HEK293 (cell line): ENCODE results near the gene VTA1.

Source experiments
- PRDM2 ChIP-seq: fragments of 450-650 bp; formaldehyde crosslinking; IDR thresholded peaks from 2 replicates; pipeline ENCODE4 v1.5.1; 2016; ENCODE audit warnings: missing biosample characterization, missing genetic modification characterization, borderline replicate concordance
- SP3 ChIP-seq: fragments of 450-650 bp; formaldehyde crosslinking; IDR thresholded peaks from 2 replicates; pipeline ENCODE4 v1.5.1; 2016; ENCODE audit warnings: missing biosample characterization, missing genetic modification characterization
- WT1 ChIP-seq: fragments of 450-650 bp; formaldehyde crosslinking; IDR thresholded peaks from 2 replicates; pipeline ENCODE4 v1.5.1; 2016; ENCODE audit warnings: missing biosample characterization, missing genetic modification characterization
- ZBTB1 ChIP-seq: fragments of 450-650 bp; formaldehyde crosslinking; IDR thresholded peaks from 2 replicates; pipeline ENCODE4 v1.5.1; 2016; ENCODE audit warnings: missing biosample characterization, missing genetic modification characterization
- ZNF112 ChIP-seq: fragments of 450-650 bp; formaldehyde crosslinking; IDR thresholded peaks from 2 replicates; pipeline ENCODE4 v1.5.0; 2017; ENCODE audit warnings: missing biosample characterization, missing genetic modification characterization
- ZNF114 ChIP-seq: fragments of 450-650 bp; formaldehyde crosslinking; IDR thresholded peaks from 2 replicates; pipeline ENCODE4 v1.5.0; 2017; ENCODE audit warnings: missing biosample characterization, missing genetic modification characterization
- ZNF157 ChIP-seq: fragments of 450-650 bp; formaldehyde crosslinking; IDR thresholded peaks from 2 replicates; pipeline ENCODE4 v1.5.1; 2016; ENCODE audit warnings: missing biosample characterization, missing genetic modification characterization
- ZNF175 ChIP-seq: fragments of 450-650 bp; formaldehyde crosslinking; IDR thresholded peaks from 2 replicates; pipeline ENCODE4 v1.5.1; 2016; ENCODE audit warnings: missing biosample characterization, missing genetic modification characterization
- ZNF24 ChIP-seq: fragments of 450-650 bp; formaldehyde crosslinking; IDR thresholded peaks from 2 replicates; pipeline ENCODE4 v1.5.1; 2016; ENCODE audit warnings: missing biosample characterization, missing genetic modification characterization
- ZNF292 ChIP-seq: fragments of 450-650 bp; formaldehyde crosslinking; IDR thresholded peaks from 2 replicates; pipeline ENCODE4 v1.5.1; 2016; ENCODE audit warnings: low read depth, missing biosample characterization, missing genetic modification characterization, borderline replicate concordance
- ZNF366 ChIP-seq: fragments of 450-650 bp; formaldehyde crosslinking; conservative IDR thresholded peaks from 2 replicates; pipeline ENCODE4 v1.5.1; 2016; ENCODE audit warnings: missing biosample characterization, missing genetic modification characterization
- ZNF394 ChIP-seq: fragments of 450-650 bp; formaldehyde crosslinking; IDR thresholded peaks from 2 replicates; pipeline ENCODE4 v1.5.1; 2016; ENCODE audit warnings: missing biosample characterization, missing genetic modification characterization, mild to moderate bottlenecking, moderate library complexity, borderline replicate concordance
- ZNF404 ChIP-seq: fragments of 450-650 bp; formaldehyde crosslinking; IDR thresholded peaks from 2 replicates; pipeline ENCODE4 v1.5.1; 2017; ENCODE audit warnings: missing biosample characterization, missing genetic modification characterization
- ZNF433 ChIP-seq: fragments of 450-650 bp; formaldehyde crosslinking; IDR thresholded peaks from 2 replicates; pipeline ENCODE4 v1.5.1; 2016; ENCODE audit warnings: missing biosample characterization, missing genetic modification characterization, low read depth
- ZNF580 ChIP-seq: fragments of 450-650 bp; formaldehyde crosslinking; IDR thresholded peaks from 2 replicates; pipeline ENCODE4 v1.5.1; 2016; ENCODE audit warnings: missing biosample characterization, missing genetic modification characterization
- ZNF624 ChIP-seq: fragments of 450-650 bp; formaldehyde crosslinking; IDR thresholded peaks from 2 replicates; pipeline ENCODE4 v1.5.1; 2017; ENCODE audit warnings: missing biosample characterization, missing genetic modification characterization
- ZNF639 ChIP-seq: fragments of 450-650 bp; formaldehyde crosslinking; IDR thresholded peaks from 2 replicates; pipeline ENCODE4 v1.5.1; 2016; ENCODE audit warnings: missing biosample characterization, missing genetic modification characterization
- ZNF645 ChIP-seq: fragments of 450-650 bp; formaldehyde crosslinking; IDR thresholded peaks from 2 replicates; pipeline ENCODE4; 2016; ENCODE audit warnings: missing biosample characterization, missing genetic modification characterization
- ZNF785 ChIP-seq: fragments of 450-650 bp; formaldehyde crosslinking; IDR thresholded peaks from 2 replicates; pipeline ENCODE4 v1.5.1; 2016; ENCODE audit warnings: missing biosample characterization, missing genetic modification characterization
- TF ChIP-seq, protein P1 (sequence below): fragments of 450-650 bp; formaldehyde crosslinking; IDR thresholded peaks from 2 replicates; pipeline ENCODE4 v1.5.0; 2017; ENCODE audit warnings: missing biosample characterization, missing genetic modification characterization, borderline replicate concordance
- TF ChIP-seq, protein P2 (sequence below): fragments of 450-650 bp; formaldehyde crosslinking; conservative IDR thresholded peaks from 2 replicates; pipeline ENCODE4 v1.5.1; 2016; ENCODE audit warnings: low read depth, missing biosample characterization, missing genetic modification characterization
- TF ChIP-seq, protein P3 (sequence below): fragments of 450-650 bp; formaldehyde crosslinking; IDR thresholded peaks from 2 replicates; pipeline ENCODE4 v1.5.1; 2017; ENCODE audit warnings: missing biosample characterization, missing genetic modification characterization

Gene VTA1

DNA sequence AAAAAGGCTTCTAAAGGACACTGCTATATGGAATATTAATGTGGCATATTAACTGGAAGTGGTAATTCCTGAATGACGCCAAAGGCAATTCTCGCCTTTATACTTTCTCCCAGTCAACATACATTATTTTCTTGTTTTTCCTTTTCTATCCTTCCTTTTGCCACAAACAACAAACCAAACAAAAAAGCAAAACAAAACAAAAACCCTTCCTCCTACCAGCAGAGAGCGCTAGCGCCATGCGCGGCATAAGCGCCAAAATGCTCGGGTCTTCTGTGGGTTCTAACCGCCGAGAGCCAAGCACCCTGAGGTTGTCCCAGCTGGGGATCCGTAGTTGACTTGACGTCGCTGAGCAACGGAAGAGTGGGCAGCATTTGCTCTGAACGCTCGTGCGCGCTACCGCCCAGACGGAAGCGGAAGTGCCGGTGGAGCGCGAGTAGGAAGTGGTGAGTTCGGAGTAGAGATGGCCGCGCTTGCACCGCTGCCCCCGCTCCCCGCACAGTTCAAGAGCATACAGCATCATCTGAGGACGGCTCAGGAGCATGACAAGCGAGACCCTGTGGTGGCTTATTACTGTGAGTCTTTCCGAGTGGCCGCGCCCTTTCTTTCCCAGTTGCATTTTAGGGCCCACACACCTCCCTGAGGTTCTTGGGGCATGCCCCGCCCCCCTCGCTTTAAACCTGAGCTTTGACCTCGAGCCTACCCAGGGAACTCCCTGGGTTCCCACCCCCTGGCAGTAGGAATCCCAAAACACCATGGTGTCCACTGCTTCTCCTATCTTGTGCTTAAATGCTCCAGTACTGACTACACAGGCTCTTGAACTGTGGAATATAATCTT, at the start of gene VTA1, which contains the start of gene NMBR (continued):
- TF ChIP-seq, protein P1, sequence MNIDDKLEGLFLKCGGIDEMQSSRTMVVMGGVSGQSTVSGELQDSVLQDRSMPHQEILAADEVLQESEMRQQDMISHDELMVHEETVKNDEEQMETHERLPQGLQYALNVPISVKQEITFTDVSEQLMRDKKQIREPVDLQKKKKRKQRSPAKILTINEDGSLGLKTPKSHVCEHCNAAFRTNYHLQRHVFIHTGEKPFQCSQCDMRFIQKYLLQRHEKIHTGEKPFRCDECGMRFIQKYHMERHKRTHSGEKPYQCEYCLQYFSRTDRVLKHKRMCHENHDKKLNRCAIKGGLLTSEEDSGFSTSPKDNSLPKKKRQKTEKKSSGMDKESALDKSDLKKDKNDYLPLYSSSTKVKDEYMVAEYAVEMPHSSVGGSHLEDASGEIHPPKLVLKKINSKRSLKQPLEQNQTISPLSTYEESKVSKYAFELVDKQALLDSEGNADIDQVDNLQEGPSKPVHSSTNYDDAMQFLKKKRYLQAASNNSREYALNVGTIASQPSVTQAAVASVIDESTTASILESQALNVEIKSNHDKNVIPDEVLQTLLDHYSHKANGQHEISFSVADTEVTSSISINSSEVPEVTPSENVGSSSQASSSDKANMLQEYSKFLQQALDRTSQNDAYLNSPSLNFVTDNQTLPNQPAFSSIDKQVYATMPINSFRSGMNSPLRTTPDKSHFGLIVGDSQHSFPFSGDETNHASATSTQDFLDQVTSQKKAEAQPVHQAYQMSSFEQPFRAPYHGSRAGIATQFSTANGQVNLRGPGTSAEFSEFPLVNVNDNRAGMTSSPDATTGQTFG = no peak
- TF ChIP-seq ZNF404 (tag by site-specific recombination) (no peak), ZNF580 (tag by site-specific recombination) (peak; percentile 95), ZNF645 (tag by site-specific recombination) (no peak), ZNF394 (peak; percentile 78; the same call in 1 of the 2 replicates), ZNF112 (no peak), ZNF175 (no peak), ZNF157 (tag by site-specific recombination) (no peak), ZNF114 (tag by site-specific recombination) (no peak), ZNF624 (tag by site-specific recombination) (no peak), ZNF366 (tag by site-specific recombination) (peak; percentile 82), ZNF292 (tag by site-specific recombination) (no peak), ZNF785 (no peak), ZNF24 (tag by site-specific recombination) (peak; percentile 94), WT1 (tag by site-specific recombination) (peak; percentile 28; the same call in 1 of the 2 replicates), PRDM2 (tag by site-specific recombination) (no peak), ZBTB1 (tag by site-specific recombination) (no peak), SP3 (peak; percentile 88), ZNF433 (tag by site-specific recombination) (no peak), ZNF639 (tag by site-specific recombination) (peak; percentile 95)
- TF ChIP-seq, protein P2, sequence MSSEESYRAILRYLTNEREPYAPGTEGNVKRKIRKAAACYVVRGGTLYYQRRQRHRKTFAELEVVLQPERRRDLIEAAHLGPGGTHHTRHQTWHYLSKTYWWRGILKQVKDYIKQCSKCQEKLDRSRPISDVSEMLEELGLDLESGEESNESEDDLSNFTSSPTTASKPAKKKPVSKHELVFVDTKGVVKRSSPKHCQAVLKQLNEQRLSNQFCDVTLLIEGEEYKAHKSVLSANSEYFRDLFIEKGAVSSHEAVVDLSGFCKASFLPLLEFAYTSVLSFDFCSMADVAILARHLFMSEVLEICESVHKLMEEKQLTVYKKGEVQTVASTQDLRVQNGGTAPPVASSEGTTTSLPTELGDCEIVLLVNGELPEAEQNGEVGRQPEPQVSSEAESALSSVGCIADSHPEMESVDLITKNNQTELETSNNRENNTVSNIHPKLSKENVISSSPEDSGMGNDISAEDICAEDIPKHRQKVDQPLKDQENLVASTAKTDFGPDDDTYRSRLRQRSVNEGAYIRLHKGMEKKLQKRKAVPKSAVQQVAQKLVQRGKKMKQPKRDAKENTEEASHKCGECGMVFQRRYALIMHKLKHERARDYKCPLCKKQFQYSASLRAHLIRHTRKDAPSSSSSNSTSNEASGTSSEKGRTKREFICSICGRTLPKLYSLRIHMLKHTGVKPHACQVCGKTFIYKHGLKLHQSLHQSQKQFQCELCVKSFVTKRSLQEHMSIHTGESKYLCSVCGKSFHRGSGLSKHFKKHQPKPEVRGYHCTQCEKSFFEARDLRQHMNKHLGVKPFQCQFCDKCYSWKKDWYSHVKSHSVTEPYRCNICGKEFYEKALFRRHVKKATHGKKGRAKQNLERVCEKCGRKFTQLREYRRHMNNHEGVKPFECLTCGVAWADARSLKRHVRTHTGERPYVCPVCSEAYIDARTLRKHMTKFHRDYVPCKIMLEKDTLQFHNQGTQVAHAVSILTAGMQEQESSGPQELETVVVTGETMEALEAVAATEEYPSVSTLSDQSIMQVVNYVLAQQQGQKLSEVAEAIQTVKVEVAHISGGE (tag by site-specific recombination) = peak; percentile 96
- TF ChIP-seq, protein P3, sequence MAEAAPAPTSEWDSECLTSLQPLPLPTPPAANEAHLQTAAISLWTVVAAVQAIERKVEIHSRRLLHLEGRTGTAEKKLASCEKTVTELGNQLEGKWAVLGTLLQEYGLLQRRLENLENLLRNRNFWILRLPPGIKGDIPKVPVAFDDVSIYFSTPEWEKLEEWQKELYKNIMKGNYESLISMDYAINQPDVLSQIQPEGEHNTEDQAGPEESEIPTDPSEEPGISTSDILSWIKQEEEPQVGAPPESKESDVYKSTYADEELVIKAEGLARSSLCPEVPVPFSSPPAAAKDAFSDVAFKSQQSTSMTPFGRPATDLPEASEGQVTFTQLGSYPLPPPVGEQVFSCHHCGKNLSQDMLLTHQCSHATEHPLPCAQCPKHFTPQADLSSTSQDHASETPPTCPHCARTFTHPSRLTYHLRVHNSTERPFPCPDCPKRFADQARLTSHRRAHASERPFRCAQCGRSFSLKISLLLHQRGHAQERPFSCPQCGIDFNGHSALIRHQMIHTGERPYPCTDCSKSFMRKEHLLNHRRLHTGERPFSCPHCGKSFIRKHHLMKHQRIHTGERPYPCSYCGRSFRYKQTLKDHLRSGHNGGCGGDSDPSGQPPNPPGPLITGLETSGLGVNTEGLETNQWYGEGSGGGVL (tag by site-specific recombination) = no peak
